HG03139 (cell line): ENCODE results near the gene FAM9C.
"Not testable (repeated sequence)": the region's sequence is repeated elsewhere in the genome, so short reads cannot be mapped to it uniquely, and the experiment has no call there.

Experiments used
- ATAC-seq: cut with Tn5 transposase; IDR thresholded peaks from one replicate; pipeline ENCODE4 v1.9.1; 2021; ENCODE audit not compliant: unreplicated experiment

FAM9C gene

GRCh38 chrX:13044441-13044840 lies at the start of gene FAM9C:
TSS of gene FAM9C (minus strand) at chrX:13044620. CDS start at chrX:13043789, 831 bp downstream.
- ATAC-seq = no peak

DNA sequence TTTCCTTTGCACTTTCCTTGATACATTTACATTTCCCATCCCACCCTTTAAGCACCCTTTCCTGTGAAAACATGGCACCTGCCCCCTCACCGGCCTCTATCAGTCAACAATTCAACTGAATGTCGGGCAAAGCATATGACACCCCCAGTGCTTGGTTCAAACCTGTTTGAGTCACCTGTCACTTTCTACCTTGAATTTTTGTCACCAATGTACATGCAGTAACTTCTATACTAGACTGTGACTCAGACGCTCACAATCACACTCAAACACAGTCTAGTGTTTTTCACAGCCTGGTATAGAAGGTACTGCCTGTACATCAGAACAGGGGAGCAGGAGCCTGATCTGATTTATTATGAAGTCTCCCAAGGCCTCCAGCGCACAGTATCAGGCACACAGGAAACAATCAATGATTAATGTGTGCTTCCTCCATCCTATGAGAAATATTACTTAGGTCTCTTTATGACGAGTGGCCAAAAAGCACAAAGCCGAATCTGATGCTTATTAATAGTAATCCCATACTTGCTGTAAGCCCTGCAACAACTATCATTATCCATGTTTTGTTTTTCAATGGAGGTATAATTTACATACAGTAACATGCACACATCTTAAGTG lies 49.2 kb upstream of the FAM9C start:
- no peak for ATAC-seq

DNA sequence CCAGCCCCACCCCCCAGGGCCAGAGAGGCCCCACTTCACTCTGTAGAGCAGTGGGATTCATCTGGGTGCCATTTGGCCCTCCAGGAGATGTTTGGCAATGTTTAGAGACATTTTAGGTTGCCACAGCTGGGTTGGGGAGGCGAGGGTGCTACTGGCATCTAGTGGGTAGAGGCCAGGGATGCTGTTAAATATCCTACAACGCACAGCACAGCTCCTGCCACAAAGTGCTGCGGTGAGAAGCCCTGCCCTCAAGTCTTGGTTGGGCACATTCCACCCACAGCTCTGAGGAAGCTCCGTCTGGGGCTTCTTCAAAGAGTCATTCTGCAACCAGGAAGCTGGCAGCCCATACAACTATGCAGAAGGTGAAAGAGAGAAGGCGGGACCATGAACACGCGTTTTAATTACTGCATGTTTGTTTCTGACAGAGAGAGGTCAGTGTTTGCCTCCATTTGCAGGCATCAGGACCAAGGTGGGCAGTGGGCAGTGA lies 48.1 kb upstream of the FAM9C start:
- peak; percentile 63 for ATAC-seq

DNA sequence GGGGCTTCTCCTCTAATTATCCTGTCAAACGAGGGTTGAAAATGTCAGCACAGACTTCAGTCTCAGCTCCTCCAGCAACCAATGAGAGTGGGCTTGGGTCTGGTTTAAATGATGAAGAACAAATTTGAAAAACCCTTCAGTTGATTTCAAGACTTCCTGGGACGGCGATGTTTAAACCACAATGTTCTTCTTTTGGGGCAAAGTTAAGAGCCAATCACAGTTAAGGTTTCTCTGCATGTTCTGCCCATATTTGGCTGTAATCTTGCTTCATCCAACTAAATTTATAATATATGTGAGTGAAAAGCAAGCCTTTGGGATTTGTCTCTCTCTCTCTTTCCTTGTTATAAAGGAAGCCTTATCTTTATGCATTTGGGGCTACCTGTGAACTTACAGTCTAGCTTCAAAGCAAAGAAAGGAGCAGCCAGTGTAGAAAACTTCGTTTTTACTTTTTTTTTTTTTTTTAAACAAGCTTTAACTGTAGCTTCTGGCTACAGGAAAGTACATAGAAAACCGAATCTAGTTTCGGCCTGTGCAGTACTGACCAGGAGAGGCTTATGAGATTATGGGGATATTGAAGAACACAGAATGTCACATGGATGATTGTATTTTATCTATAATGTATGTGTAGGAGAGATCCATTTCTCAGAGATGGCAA lies 46.8 kb upstream of the FAM9C start:
- no peak for ATAC-seq

GRCh38 chrX:13090339-13091110 lies 46.1 kb upstream of the FAM9C start:
- ATAC-seq = no peak

- no peak for ATAC-seq
These were observed 45.6 kb upstream of the FAM9C start for GRCh38 chrX:13090027-13090338.

DNA sequence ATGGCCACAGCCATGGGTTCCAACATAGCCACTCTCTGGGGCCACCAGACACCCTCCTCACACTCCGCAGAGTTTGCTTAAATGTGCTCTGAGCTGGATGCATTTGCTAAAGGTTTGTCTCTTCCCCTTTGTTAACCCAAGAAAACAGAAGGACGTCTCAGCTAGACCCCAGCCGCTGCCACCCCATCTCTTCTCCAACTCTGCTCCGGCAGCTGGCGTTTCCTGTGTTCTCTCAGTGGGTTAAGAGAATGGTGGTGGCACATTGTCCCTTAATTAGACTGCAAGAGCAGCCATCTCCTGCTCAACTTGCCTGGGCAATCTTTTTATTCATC lies 43.7 kb upstream of the FAM9C start:
- no peak for ATAC-seq

DNA sequence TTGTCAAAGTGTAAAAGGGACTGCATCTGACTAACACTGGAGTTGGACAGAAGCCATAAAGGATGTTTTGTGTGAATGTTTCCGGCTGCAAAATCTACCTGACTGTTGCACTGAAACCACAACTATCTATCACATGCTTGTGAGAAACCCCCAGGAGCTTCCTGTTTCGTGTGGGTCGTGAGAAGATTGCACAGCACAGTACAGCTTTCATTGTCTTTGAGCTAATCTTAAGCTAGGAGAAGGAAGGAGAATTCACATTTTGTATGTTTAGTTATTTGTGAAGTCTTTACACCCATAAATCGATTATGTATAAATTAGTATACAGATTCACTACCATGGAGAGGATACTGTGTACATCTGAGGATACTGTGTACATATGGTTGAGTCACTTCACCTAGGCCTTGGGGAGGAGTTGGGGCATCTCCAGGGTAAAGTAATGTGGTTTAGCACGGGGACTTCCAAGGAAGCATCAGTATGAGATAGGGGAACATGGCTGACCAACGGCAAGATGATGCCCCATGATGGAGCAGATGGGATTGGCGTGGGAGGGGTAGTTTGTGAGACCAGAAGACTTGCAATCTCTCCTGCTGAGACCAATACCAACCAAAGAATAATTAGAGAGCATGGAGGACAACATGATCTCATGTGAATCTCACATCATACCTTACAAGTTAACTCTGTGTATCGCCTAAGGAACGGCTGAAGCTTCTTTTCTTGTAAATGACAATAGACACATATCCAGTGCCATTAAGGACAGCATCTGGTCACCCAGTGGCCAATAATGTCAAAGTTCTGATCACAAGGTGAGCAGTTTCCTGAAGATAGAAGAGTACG lies 43.1 kb upstream of the FAM9C start:
- ATAC-seq = peak; percentile 64

DNA sequence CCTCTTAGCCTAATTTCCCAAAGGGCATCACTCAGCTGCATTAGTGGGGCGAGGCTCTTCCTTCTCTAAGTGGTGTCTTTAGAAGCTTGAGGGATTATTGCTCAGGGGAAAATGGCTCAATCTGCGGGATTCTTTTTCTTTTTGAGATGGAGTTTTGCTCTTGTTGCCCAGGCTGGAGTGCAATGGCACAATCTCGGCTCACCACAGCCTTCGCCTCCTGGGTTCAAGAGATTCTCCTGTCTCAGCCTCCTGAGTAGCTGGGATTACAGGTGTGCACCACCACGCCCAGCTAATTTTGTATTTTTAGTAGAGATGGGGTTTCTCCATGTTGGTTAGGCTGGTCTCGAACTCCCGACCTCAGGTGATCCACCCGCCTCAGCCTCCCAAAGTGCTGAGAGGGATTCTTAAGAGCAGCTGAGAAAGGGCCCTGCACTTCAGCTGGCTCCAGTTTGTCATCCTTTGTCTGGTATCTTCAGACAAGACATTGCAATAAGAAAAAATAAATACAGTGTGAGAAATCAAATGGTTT lies 42.4 kb upstream of the FAM9C start:
- not testable (repeated sequence) for ATAC-seq

DNA sequence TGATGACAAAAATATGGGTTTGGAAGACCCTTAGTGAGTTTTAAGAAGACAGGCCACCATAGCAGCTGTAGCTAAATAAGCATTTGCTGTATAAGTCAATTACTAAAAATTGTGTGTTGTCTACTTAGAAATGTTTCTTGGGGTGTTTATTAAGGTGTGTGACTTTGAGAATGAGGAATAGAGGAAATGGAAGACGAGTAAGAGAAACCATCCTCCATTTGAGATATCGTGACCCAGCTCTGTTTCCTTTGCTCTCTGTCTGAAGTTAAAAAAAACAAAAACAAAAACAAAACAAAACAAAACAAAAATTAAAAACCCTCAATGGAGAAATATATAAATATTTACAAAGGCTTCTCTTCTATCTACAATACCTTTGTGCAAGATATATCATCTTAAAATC lies 41.7 kb upstream of the FAM9C start:
- no peak for ATAC-seq

- no peak for ATAC-seq
These were observed 41.1 kb upstream of the FAM9C start for GRCh38 chrX:13085526-13085925.

GRCh38 chrX:13084611-13085010 lies 40.2 kb upstream of the FAM9C start:
- ATAC-seq = no peak

GRCh38 chrX:13083755-13084326 lies 39.4 kb upstream of the FAM9C start:
- not testable (repeated sequence) for ATAC-seq

GRCh38 chrX:13082206-13083065 lies 38.0 kb upstream of the FAM9C start:
- ATAC-seq = no peak

GRCh38 chrX:13081395-13082205 lies 37.2 kb upstream of the FAM9C start:
- no peak for ATAC-seq

GRCh38 chrX:13080128-13080795 lies 35.8 kb upstream of the FAM9C start:
- ATAC-seq = no peak

- ATAC-seq = no peak
These were observed 34.5 kb upstream of the FAM9C start for GRCh38 chrX:13078739-13079444.

DNA sequence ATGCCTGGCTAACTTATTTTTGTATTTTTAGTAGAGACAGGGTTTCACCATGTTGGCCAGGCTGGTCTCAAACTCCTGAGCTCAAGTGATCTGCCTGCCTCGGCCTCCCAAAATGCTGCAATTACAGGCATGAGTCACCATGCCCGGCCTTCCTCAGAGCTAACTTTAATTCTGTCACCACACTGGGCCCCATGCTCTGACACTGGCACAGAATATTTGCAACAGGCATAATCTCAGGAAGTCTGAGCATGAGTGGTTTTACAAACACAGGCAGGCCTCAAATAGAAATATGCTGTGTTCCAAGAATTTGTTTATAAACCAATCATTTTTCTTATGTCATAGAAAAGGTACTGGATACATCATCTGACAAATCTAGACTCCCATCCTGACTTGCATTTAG lies 32.7 kb upstream of the FAM9C start:
- no peak for ATAC-seq
